Skin of body (tissue), 2 donors: ENCODE data around the gene KLC4. TPM values are rescaled to one million over a fixed set of nuclear protein-coding genes. Genes with fewer than 3 reads are reported as not detected.
A peak's percentile ranks its signal among the peaks of the same experiment; 100 is the strongest.

Source experiments
- DNase-seq: peaks from one replicate; lab custom pipeline; 2025; lab: John Stamatoyannopoulos, UW
- total RNA-seq: library from RNA; depleted of rRNA; stranded (reverse); fragments of >200 nt; gene quantifications from one replicate; pipeline ENCODE4 v1.2.3, GENCODE V29; 2014

Gene KLC4
- 15.6 TPM for total RNA-seq

- DNase-seq, result peak; percentile 98
Measured at GRCh38 chr6:43059168-43060033, at the start of gene KLC4, which contains the start of gene MRPL2. Gene KLC4, plus strand, starts transcription at chr6:43059631. Its CDS starts 1,705 bp downstream, at chr6:43061336. Gene MRPL2, minus strand, starts transcription at chr6:43059434. Its CDS starts 53 bp downstream, at chr6:43059381.

- no peak for DNase-seq
Measured at GRCh38 chr6:43011207-43011606, 48.2 kb upstream of the KLC4 start.

- no peak for DNase-seq
Measured at GRCh38 chr6:43012364-43012763, 47.1 kb upstream of the KLC4 start.

- DNase-seq, result no peak
Measured at GRCh38 chr6:43013097-43013842, 46.2 kb upstream of the KLC4 start.

GRCh38 chr6:43013843-43014433 lies 45.5 kb upstream of the KLC4 start, which contains the start of the genes KLHDC3 and MEA1:
Gene KLHDC3, plus strand, starts transcription at chr6:43014249. Its CDS starts 2,944 bp downstream, at chr6:43017193.
Gene MEA1, minus strand, starts transcription at chr6:43013946. Its CDS starts 133 bp downstream, at chr6:43013813.
- peak; percentile 100 for DNase-seq

GRCh38 chr6:43014434-43014909 lies 45.0 kb upstream of the KLC4 start:
- no peak for DNase-seq

- DNase-seq, result no peak
Measured at GRCh38 chr6:43016176-43016942, 43.1 kb upstream of the KLC4 start.

- DNase-seq, result no peak
Measured at GRCh38 chr6:43016943-43017334, 42.5 kb upstream of the KLC4 start.

GRCh38 chr6:43019152-43019551 lies 40.3 kb upstream of the KLC4 start:
- no peak for DNase-seq

GRCh38 chr6:43020052-43020705 lies 39.3 kb upstream of the KLC4 start:
- no peak for DNase-seq

- no peak for DNase-seq
Measured at GRCh38 chr6:43020847-43021246, 38.6 kb upstream of the KLC4 start.

GRCh38 chr6:43021270-43022047 lies 38.0 kb upstream of the KLC4 start, which contains the start of gene RRP36:
Gene RRP36, plus strand, starts transcription at chr6:43021623. Its CDS starts 32 bp downstream, at chr6:43021655.
- DNase-seq, result peak; percentile 58

- DNase-seq, result no peak
Measured at GRCh38 chr6:43024436-43024835, 35.0 kb upstream of the KLC4 start.

- DNase-seq, result no peak
Measured at GRCh38 chr6:43026365-43026764, 33.1 kb upstream of the KLC4 start.

GRCh38 chr6:43029120-43029519 lies 30.3 kb upstream of the KLC4 start:
- DNase-seq, result no peak

GRCh38 chr6:43032326-43032725 lies 27.1 kb upstream of the KLC4 start:
- DNase-seq, result no peak

- DNase-seq, result no peak
Measured at GRCh38 chr6:43033496-43034189, 25.8 kb upstream of the KLC4 start.

GRCh38 chr6:43034190-43034525 lies 25.3 kb upstream of the KLC4 start:
- DNase-seq, result no peak
